Testis (tissue), 5 donors: ENCODE measurements around the gene RNF175. TPM values are rescaled to one million over a fixed set of nuclear protein-coding genes. Genes with fewer than 3 reads are reported as not detected.

Experiments used
- DNase-seq: peaks from one replicate; pipeline ENCODE4 v3.0.0-alpha.2; 2019
- H3K27ac ChIP-seq, 2 donors: fragments of 200-600 bp; sonication (generic); one replicate each; pipeline ENCODE4 v1.5.1; 2019
- H3K27me3 ChIP-seq: fragments of 200-600 bp; sonication (generic); one replicate; pipeline ENCODE4 v1.5.1; 2019
- H3K36me3 ChIP-seq: fragments of 200-600 bp; sonication (generic); one replicate; pipeline ENCODE4 v1.5.1; 2017; ENCODE audit warnings: low read depth; ENCODE audit errors: missing control alignments
- H3K4me1 ChIP-seq: fragments of 200-600 bp; sonication (generic); one replicate; pipeline ENCODE4 v1.5.1; 2019
- H3K4me3 ChIP-seq, 2 donors: fragments of 200-600 bp; sonication (generic); one replicate each; pipeline ENCODE4 v1.5.1; 2017 to 2019
- H3K9me3 ChIP-seq: fragments of 200-600 bp; sonication (generic); one replicate; pipeline ENCODE4 v1.5.1; 2017
- POLR2A ChIP-seq: fragments of 450-650 bp; IDR thresholded peaks from one replicate; pipeline ENCODE4 v1.6.1; 2017; ENCODE audit warnings: antibody characterized with exemption, mild to moderate bottlenecking, moderate library complexity
- WGBS, 2 donors: methylation state at CpG; one replicate each; pipeline ENCODE4 v1.1.5; 2018; 5-methylcytosine and 5-hydroxymethylcytosine counted together
- intact Hi-C: fragments of 100-400 bp; cut with DNase I; formaldehyde crosslinking; loops from one replicate; pipeline ENCODE4 v1.15.1; 2023; ENCODE audit warnings: low total_unique reads
- long read RNA-seq, 2 donors: transcript quantifications; one replicate each; lab custom pipeline, GENCODE V29; 2026
- polyA plus RNA-seq: library from polyadenylated mRNA; stranded (reverse); fragments of 350-450 nt; fragmentation: Illumina TruSeq; extraction: RNeasy Lipid Tissue Mini Kit (QIAGEN cat#74804); gene quantifications from one replicate; pipeline ENCODE4 v1.2.3, GENCODE V29; 2014; ENCODE audit warnings: low read depth, low replicate concordance; ENCODE audit not compliant: insufficient read depth
- total RNA-seq, 2 donors: library from RNA; depleted of rRNA; stranded (reverse); fragments of >200 nt; gene quantifications; one replicate each; pipeline ENCODE4 v1.2.3, GENCODE V29; 2016
- TF ChIP-seq, protein P1 (sequence below), 3 experiments: fragments of 450-650 bp in 2 of 3; fragments of 200-600 bp in 1 of 3; sonication (generic) in 1 of 3; IDR thresholded peaks; one replicate each; pipeline ENCODE4 v1.5.1; 2016 to 2019; ENCODE audit warnings: antibody characterized with exemption in 3 of 3, mild to moderate bottlenecking in 2 of 3, moderate library complexity in 1 of 3

Gene RNF175
- under 1 TPM; 0.63 to 0.99 TPM for total RNA-seq
- polyA plus RNA-seq: 3.0 TPM
- long read RNA-seq, donor 1: 0 reads
- long read RNA-seq, donor 2: 0 reads

DNA sequence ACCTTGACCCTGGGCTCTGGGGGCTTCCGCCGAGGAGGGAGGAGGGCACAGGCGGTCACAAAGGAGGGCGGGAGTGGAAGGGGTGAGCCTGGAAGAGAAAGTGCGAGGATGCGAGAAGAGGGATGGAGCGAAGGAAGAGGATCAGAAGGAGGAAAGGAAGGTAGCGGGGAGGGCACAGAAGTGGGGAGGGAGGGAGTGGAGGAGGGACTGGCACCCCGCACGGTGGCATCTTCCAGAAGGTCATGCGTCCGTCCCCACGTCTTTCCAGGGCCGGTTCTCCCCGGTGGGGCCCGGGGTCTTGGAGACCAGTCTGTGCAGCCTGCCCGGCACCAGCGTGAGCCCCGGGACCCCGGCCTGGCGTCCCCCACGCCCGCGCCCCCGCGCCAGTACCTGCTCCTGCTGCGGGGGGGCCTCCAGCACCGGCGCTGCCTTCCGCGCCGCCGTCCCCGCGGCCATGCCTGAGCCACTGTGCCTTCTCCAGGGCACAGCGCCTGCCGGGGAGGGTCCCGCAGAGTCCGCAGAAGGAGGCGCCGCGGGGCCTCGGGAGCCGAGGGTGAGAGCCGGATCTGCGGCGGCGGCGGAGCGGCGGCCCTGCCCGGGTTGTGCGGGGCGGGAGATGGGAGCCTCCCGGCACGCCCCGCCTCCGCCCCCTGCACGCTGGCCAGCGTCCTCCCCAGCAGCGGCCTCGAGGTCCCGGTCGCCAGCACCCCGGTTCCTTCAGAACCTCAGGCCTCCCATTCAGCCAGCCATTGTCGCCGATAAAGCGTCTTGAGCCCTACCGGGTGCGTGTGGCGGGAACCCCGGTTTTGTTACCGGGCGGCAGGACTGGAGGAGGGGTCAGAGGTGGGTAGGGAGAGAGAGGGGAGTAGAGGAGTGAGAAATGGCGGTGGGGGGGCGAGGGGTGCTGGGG lies at the start of gene RNF175:
Gene RNF175, minus strand, starts transcription at position 618 of the 910 bp plus-strand sequence. Its CDS starts 162 bp downstream, at position 456.
- TF ChIP-seq, protein P1, sequence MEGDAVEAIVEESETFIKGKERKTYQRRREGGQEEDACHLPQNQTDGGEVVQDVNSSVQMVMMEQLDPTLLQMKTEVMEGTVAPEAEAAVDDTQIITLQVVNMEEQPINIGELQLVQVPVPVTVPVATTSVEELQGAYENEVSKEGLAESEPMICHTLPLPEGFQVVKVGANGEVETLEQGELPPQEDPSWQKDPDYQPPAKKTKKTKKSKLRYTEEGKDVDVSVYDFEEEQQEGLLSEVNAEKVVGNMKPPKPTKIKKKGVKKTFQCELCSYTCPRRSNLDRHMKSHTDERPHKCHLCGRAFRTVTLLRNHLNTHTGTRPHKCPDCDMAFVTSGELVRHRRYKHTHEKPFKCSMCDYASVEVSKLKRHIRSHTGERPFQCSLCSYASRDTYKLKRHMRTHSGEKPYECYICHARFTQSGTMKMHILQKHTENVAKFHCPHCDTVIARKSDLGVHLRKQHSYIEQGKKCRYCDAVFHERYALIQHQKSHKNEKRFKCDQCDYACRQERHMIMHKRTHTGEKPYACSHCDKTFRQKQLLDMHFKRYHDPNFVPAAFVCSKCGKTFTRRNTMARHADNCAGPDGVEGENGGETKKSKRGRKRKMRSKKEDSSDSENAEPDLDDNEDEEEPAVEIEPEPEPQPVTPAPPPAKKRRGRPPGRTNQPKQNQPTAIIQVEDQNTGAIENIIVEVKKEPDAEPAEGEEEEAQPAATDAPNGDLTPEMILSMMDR (IDR thresholded peaks at IDR 0.05): no peak
- TF ChIP-seq POLR2A: no peak
- Histone ChIP-seq H3K36me3 (no peaks in the 10 kb centered on the region), H3K27ac (no peak within 1 kb of the TSS), H3K4me1 (no peaks in the 10 kb centered on the region), H3K27me3 (no peaks in the 10 kb centered on the region), H3K9me3 (no peaks in the 10 kb centered on the region), H3K4me3 (peak within 1 kb of the TSS; percentile 50 to 61)
- 6 to 8% methylated on average over 22 to 76 of the region's 76 CpGs for WGBS, 2 donors
- intact Hi-C loops: no loop called here
- no peak for DNase-seq

GRCh38 chr4:153809307-153809706 lies 49.5 kb upstream of the RNF175 start:
- Histone ChIP-seq H3K27me3 (no peaks in the 10 kb centered on the region), H3K4me3 (no peak overlapping the region), H3K36me3 (no peaks in the 10 kb centered on the region), H3K27ac (no peak overlapping the region), H3K4me1 (no peaks in the 10 kb centered on the region), H3K9me3 (no peaks in the 10 kb centered on the region)
- TF ChIP-seq, protein P1 (IDR thresholded peaks at IDR 0.05): no peak
- TF ChIP-seq POLR2A: no peak
- intact Hi-C loops: no loop called here
- no peak for DNase-seq

GRCh38 chr4:153808175-153808574 lies 48.4 kb upstream of the RNF175 start:
- intact Hi-C loops: no loop called here
- no peak overlapping the region for H3K4me3 ChIP-seq
- no peak for TF ChIP-seq POLR2A
- TF ChIP-seq, protein P1 (IDR thresholded peaks at IDR 0.05): no peak
- no peaks in the 10 kb centered on the region for H3K9me3 ChIP-seq
- DNase-seq: no peak
- no peaks in the 10 kb centered on the region for H3K4me1 ChIP-seq
- WGBS, 2 donors: 25 to 55% methylated on average over 1 of the region's 1 CpG
- H3K27me3 ChIP-seq: no peaks in the 10 kb centered on the region
- H3K36me3 ChIP-seq: no peaks in the 10 kb centered on the region
- H3K27ac ChIP-seq: no peak overlapping the region

DNA sequence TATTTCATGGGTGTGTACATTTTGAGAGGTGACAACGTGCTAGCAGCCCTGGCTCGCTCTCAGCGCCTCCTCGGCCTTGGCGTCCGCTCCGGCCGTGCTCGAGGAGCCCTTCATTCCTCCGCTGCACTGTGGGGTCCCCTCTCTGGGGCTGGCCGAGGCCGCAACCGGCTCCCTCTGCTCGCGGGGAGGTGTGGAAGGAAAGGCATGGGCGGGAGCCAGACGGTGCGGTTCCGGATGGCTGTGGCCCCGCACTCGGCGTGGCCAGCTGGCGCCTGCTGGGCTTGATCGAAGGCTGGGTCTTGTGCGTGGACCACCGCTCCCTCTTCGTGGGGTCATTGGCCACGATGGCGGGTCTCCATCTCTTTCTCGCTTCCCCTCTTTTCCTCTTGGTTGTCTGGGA lies 46.2 kb upstream of the RNF175 start:
- Histone ChIP-seq H3K27ac (no peak overlapping the region), H3K4me3 (peak overlapping the region; percentile 34 to 53), H3K4me1 (no peaks in the 10 kb centered on the region), H3K27me3 (no peaks in the 10 kb centered on the region), H3K9me3 (no peaks in the 10 kb centered on the region), H3K36me3 (no peaks in the 10 kb centered on the region)
- intact Hi-C loops: no loop called here
- DNase-seq: no peak
- TF ChIP-seq, protein P1 (IDR thresholded peaks at IDR 0.05): no peak
- no peak for TF ChIP-seq POLR2A
- 54 to 78% methylated on average over 17 to 30 of the region's 30 CpGs for WGBS, 2 donors
